A673 (cell line): ENCODE data around the gene NDUFV2. TPM values are rescaled to one million over a fixed set of nuclear protein-coding genes. Genes with fewer than 3 reads are reported as not detected.

Experiments used
- BruUV-seq: library from RNA; stranded (reverse); fragments of 400-500 nt; replicated peaks from 2 replicates; lab custom pipeline; 2021; lab: Mats Ljungman, UMichigan
- CTCF ChIA-PET: fragments of 300-600 bp; sonication (Branson Sonifier 250); formaldehyde crosslinking; loops from one replicate; lab custom pipeline; 2022; ENCODE audit warnings: antibody characterized with exemption; lab: Charles Lee
- POLR2A ChIA-PET: fragments of 300-600 bp; sonication (Branson Sonifier 250); formaldehyde crosslinking; loops from one replicate; lab custom pipeline; 2022; ENCODE audit warnings: antibody characterized with exemption; ENCODE audit not compliant: low non-redundant PET; lab: Charles Lee
- DNase-seq: peaks from one replicate; pipeline ENCODE4 v3.0.0-alpha.2; 2015; ENCODE audit warnings: low spot score
- H3K27ac ChIP-seq: fragments of 200-600 bp; sonication (generic); 2 replicates; pipeline ENCODE4 v1.5.1; 2016; ENCODE audit warnings: mixed run types, low read depth, mild to moderate bottlenecking, mixed read lengths, antibody characterized with exemption, low read length; ENCODE audit not compliant: poor library complexity, severe bottlenecking
- H3K27me3 ChIP-seq: fragments of 200-600 bp; sonication (generic); replicated peaks from 2 replicates; pipeline ENCODE4 v1.6.1; 2017; ENCODE audit warnings: mixed run types, low read depth, mild to moderate bottlenecking, mixed read lengths, antibody characterized with exemption, low read length; ENCODE audit not compliant: insufficient read depth, poor library complexity
- H3K36me3 ChIP-seq: fragments of 200-600 bp; sonication (generic); 2 replicates; pipeline ENCODE4 v1.6.1; 2016; ENCODE audit warnings: mixed run types, mild to moderate bottlenecking, mixed read lengths, antibody characterized with exemption, low read length; ENCODE audit not compliant: insufficient read depth, poor library complexity, severe bottlenecking
- H3K4me1 ChIP-seq: fragments of 200-600 bp; sonication (generic); 2 replicates; pipeline ENCODE4 v1.6.1; 2017; ENCODE audit warnings: mixed run types, mild to moderate bottlenecking, mixed read lengths, antibody characterized with exemption, low read length; ENCODE audit not compliant: insufficient read depth, poor library complexity, severe bottlenecking
- H3K4me3 ChIP-seq: fragments of 200-600 bp; sonication (generic); 2 replicates; pipeline ENCODE4 v1.5.1; 2016; ENCODE audit warnings: low read depth, mixed run types, mild to moderate bottlenecking, mixed read lengths, low read length; ENCODE audit not compliant: poor library complexity, severe bottlenecking
- H3K9me3 ChIP-seq: fragments of 200-600 bp; sonication (generic); 2 replicates; pipeline ENCODE4 v1.6.1; 2016; ENCODE audit warnings: mixed run types, low read depth, mild to moderate bottlenecking, mixed read lengths, antibody characterized with exemption, low read length; ENCODE audit not compliant: poor library complexity, severe bottlenecking
- EZH2 ChIP-seq: fragments of 200-600 bp; sonication (generic); IDR thresholded peaks from 2 replicates; pipeline ENCODE4 v1.6.1; 2017; ENCODE audit warnings: borderline replicate concordance, low read depth, mild to moderate bottlenecking, mixed read lengths, antibody characterized with exemption, low read length; ENCODE audit not compliant: poor library complexity, severe bottlenecking
- intact Hi-C: fragments of 100-400 bp; cut with micrococcal nuclease; formaldehyde crosslinking; loops from one replicate; pipeline ENCODE4 v1.10.0; 2022; ENCODE audit not compliant: unreplicated experiment
- total RNA-seq: library from RNA; stranded (reverse); gene quantifications from 2 replicates; pipeline ENCODE4 v1.2.3, GENCODE V29; 2021
- TF ChIP-seq, protein P1 (sequence below): fragments of 300-800, 200-600 bp; sonication (generic); conservative IDR thresholded peaks from 2 replicates; pipeline ENCODE4 v1.5.1; 2017; ENCODE audit warnings: low read depth, mild to moderate bottlenecking, antibody characterized with exemption, low read length, moderate library complexity, mixed read lengths

Gene NDUFV2
- total RNA-seq, 1 experiment from 2014 or later = 161 TPM

DNA sequence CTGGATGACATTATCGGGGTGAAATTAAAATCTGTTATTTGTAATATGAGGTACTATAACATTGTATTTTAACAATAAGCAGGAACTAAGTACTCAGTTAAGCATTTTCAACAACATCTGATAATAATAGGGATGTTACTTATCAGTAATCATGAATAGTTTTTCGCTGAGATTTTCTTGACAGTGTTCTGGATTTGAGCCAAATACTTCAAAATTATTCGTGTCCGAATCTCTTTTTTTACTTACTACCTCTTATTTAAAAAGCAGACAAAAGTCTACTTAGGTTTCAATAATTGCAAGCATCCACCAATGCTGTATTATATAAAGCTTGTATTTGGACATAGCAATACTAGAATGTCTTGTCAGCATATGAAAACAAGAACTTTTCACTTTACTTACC, 27.7 kb downstream of the NDUFV2 start:
- BruUV-seq = no TSS peak
- ChIA-PET CTCF (no interaction called here), POLR2A (no interaction called here)
- TF ChIP-seq EZH2 = no peak
- TF ChIP-seq, protein P1, sequence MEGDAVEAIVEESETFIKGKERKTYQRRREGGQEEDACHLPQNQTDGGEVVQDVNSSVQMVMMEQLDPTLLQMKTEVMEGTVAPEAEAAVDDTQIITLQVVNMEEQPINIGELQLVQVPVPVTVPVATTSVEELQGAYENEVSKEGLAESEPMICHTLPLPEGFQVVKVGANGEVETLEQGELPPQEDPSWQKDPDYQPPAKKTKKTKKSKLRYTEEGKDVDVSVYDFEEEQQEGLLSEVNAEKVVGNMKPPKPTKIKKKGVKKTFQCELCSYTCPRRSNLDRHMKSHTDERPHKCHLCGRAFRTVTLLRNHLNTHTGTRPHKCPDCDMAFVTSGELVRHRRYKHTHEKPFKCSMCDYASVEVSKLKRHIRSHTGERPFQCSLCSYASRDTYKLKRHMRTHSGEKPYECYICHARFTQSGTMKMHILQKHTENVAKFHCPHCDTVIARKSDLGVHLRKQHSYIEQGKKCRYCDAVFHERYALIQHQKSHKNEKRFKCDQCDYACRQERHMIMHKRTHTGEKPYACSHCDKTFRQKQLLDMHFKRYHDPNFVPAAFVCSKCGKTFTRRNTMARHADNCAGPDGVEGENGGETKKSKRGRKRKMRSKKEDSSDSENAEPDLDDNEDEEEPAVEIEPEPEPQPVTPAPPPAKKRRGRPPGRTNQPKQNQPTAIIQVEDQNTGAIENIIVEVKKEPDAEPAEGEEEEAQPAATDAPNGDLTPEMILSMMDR = no peak
- intact Hi-C loops = no loop called here
- peaks cover 88% of the 10 kb centered on the region for H3K36me3 ChIP-seq
- no peaks in the 10 kb centered on the region for H3K27me3 ChIP-seq
- H3K9me3 ChIP-seq = no peaks in the 10 kb centered on the region
- no peak for DNase-seq
- no peak overlapping the region for H3K4me3 ChIP-seq
- no peaks in the 10 kb centered on the region for H3K4me1 ChIP-seq
- H3K27ac ChIP-seq = no peak overlapping the region

- H3K36me3 ChIP-seq = peaks cover 83% of the 10 kb centered on the region
- H3K9me3 ChIP-seq = no peaks in the 10 kb centered on the region
- no peaks in the 10 kb centered on the region for H3K27me3 ChIP-seq
- no peak overlapping the region for H3K4me3 ChIP-seq
- intact Hi-C loops = no loop called here
- ChIA-PET POLR2A (no interaction called here), CTCF (no interaction called here)
- no peak for DNase-seq
- no peaks in the 10 kb centered on the region for H3K4me1 ChIP-seq
- no TSS peak for BruUV-seq
- TF ChIP-seq EZH2 = no peak
- TF ChIP-seq, protein P1 = no peak
- H3K27ac ChIP-seq = no peak overlapping the region
Observed at GRCh38 chr18:9130806-9131205, 28.3 kb downstream of the NDUFV2 start.

DNA sequence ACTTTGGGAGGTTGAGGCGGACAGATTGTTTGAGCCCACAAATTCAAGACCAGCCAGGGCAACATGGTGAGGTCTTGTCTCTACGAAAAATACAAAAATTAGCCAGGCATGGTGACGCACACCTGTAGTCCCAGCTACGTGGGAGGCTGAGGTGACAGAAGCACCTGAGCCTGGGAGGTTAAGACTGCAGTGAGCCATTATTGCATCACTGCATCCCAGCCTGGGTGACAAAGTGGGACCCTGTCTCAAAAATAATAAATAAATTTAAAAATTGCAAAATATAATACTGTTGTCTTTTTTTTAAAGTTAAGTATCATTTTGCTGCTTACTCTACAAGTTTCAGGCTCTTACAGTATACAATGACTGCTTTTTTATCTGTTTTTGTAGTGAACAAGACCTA, 30.1 kb downstream of the NDUFV2 start:
- ChIA-PET CTCF (no interaction called here), POLR2A (no interaction called here)
- TF ChIP-seq, protein P1 = no peak
- TF ChIP-seq EZH2 = no peak
- Histone ChIP-seq H3K27ac (no peak overlapping the region), H3K4me3 (no peak overlapping the region), H3K27me3 (no peaks in the 10 kb centered on the region), H3K9me3 (no peaks in the 10 kb centered on the region), H3K4me1 (no peaks in the 10 kb centered on the region), H3K36me3 (peaks cover 64% of the 10 kb centered on the region)
- DNase-seq = no peak
- intact Hi-C loops = no loop called here
- BruUV-seq = no TSS peak
